SK-N-SH (cell line): ENCODE data around the gene PPP1CA. TPM values are rescaled to one million over a fixed set of nuclear protein-coding genes. Genes with fewer than 3 reads are reported as not detected.

Experiments used
- CTCF ChIA-PET: fragments of 300-600, 350-600 bp; formaldehyde crosslinking; extraction: SDS; loops from one replicate; lab custom pipeline; 2021; lab: Yijun Ruan, JAX
- POLR2A ChIA-PET: fragments of 350-600 bp; sonication (Branson Sonifier 250); formaldehyde crosslinking; extraction: SDS; loops from one replicate; lab custom pipeline; 2020; ENCODE audit warnings: antibody characterized with exemption, inconsistent platforms; lab: Yijun Ruan, JAX
- DNase-seq: peaks from one replicate; pipeline ENCODE4 v3.0.0; 2012
- H2AFZ ChIP-seq: fragments of 200-600 bp; sonication (generic); 2 replicates; pipeline ENCODE4 v1.8.1; 2016; ENCODE audit warnings: antibody characterized with exemption, mild to moderate bottlenecking, low read depth
- H3F3A ChIP-seq: fragments of 200-600 bp; sonication (generic); replicated peaks from 2 replicates; pipeline ENCODE3; 2016; ENCODE audit warnings: antibody characterized with exemption, mild to moderate bottlenecking; ENCODE audit not compliant: insufficient read depth
- H3K27ac ChIP-seq, 2 experiments: fragments of 200-500 bp in 1 of 2; fragments of 200-600 bp in 1 of 2; sonication (Bioruptor generic) in 1 of 2; sonication (generic), shearing (Covaris generic) in 1 of 2; 2 replicates each; pipeline versions ENCODE4 v1.5.1 to v1.6.1; 2014 to 2016; ENCODE audit warnings: low read depth in 2 of 2, inconsistent platforms in 1 of 2, low read length in 1 of 2, mild to moderate bottlenecking in 1 of 2, mixed read lengths in 1 of 2
- H3K27me3 ChIP-seq: fragments of 200-600 bp; sonication (generic), shearing (Covaris generic); 2 replicates; pipeline ENCODE4 v1.6.1; 2016; ENCODE audit warnings: mixed run types; ENCODE audit not compliant: insufficient read depth
- H3K36me3 ChIP-seq, 2 experiments: fragments of 200-500 bp in 1 of 2; fragments of 200-600 bp in 1 of 2; sonication (Bioruptor generic) in 1 of 2; sonication (generic) in 1 of 2; replicated peaks in 1 of 2; 2 replicates each; pipeline versions ENCODE3 to v1.5.1; 2014 to 2016; ENCODE audit warnings: low read length in 1 of 2, mild to moderate bottlenecking in 1 of 2; ENCODE audit not compliant: insufficient read depth in 2 of 2, control insufficient read depth in 1 of 2
- H3K4me1 ChIP-seq, 2 experiments: fragments of 200-500 bp in 1 of 2; fragments of 200-600 bp in 1 of 2; sonication (Bioruptor generic) in 1 of 2; sonication (generic), shearing (Covaris generic) in 1 of 2; 2 replicates each; pipeline versions ENCODE4 v1.5.1 to v1.6.1; 2014 to 2016; ENCODE audit warnings: low read depth in 1 of 2, low read length in 1 of 2, mixed run types in 1 of 2; ENCODE audit not compliant: insufficient read depth in 2 of 2, control insufficient read depth in 1 of 2
- H3K4me2 ChIP-seq: fragments of 200-600 bp; sonication (generic), shearing (Covaris generic); 2 replicates; pipeline ENCODE4 v1.6.1; 2017; ENCODE audit warnings: mixed run types
- H3K4me3 ChIP-seq, 2 experiments: fragments of 200-500 bp in 1 of 2; fragments of 200-600 bp in 1 of 2; sonication (Bioruptor generic) in 1 of 2; sonication (generic), shearing (Covaris generic) in 1 of 2; 2 replicates each; pipeline versions ENCODE4 v1.5.1 to v1.8.1; 2014 to 2016; ENCODE audit warnings: low read depth in 2 of 2, inconsistent platforms in 1 of 2, low read length in 1 of 2, mild to moderate bottlenecking in 1 of 2, mixed read lengths in 1 of 2, moderate library complexity in 1 of 2
- H3K79me2 ChIP-seq: fragments of 200-600 bp; sonication (generic); 2 replicates; pipeline ENCODE4 v1.8.1; 2017; ENCODE audit warnings: mild to moderate bottlenecking; ENCODE audit not compliant: insufficient read depth
- H3K9ac ChIP-seq: fragments of 200-600 bp; sonication (generic); 2 replicates; pipeline ENCODE4 v1.6.1; 2017; ENCODE audit warnings: mixed run types
- H3K9me2 ChIP-seq: fragments of 200-600 bp; sonication (generic); 2 replicates; pipeline ENCODE4 v1.6.1; 2017; ENCODE audit warnings: mixed run types
- H3K9me3 ChIP-seq: fragments of 200-600 bp; sonication (generic); 2 replicates; pipeline ENCODE4 v1.6.1; 2017; ENCODE audit warnings: mixed run types, mild to moderate bottlenecking, moderate library complexity
- H4K20me1 ChIP-seq: fragments of 200-600 bp; sonication (generic); 2 replicates; pipeline ENCODE4 v1.6.1; 2017; ENCODE audit warnings: mild to moderate bottlenecking, mixed run types; ENCODE audit not compliant: insufficient read depth
- CHD2 ChIP-seq: fragments of 150-350 bp; IDR thresholded peaks from 2 replicates; pipeline ENCODE4 v1.6.1; 2018; ENCODE audit warnings: low read length; ENCODE audit not compliant: partially characterized antibody
- EZH2phosphoT487 ChIP-seq: fragments of 200-600 bp; sonication (generic); IDR thresholded peaks from 2 replicates; pipeline ENCODE4 v1.6.1; 2017; ENCODE audit warnings: low read depth, mixed run types, mild to moderate bottlenecking, antibody characterized with exemption, moderate library complexity, borderline replicate concordance
- FOXM1 ChIP-seq: IDR thresholded peaks from 2 replicates; pipeline ENCODE4 v1.4.0; 2012; ENCODE audit warnings: low read depth, mild to moderate bottlenecking
- GABPA ChIP-seq: IDR thresholded peaks from 2 replicates; pipeline ENCODE4 v1.4.0; 2012; ENCODE audit warnings: low read depth, mild to moderate bottlenecking
- GATA2 ChIP-seq: sonication (generic); formaldehyde crosslinking; IDR thresholded peaks from 2 replicates; pipeline ENCODE4 v1.5.0; 2020; ENCODE audit warnings: mild to moderate bottlenecking, missing genetic modification reagents
- MEF2A ChIP-seq: IDR thresholded peaks from 2 replicates; pipeline ENCODE4 v1.4.0; 2012; ENCODE audit warnings: low read depth, borderline replicate concordance
- RFX5 ChIP-seq: IDR thresholded peaks from 2 replicates; pipeline ENCODE4 v1.6.1; 2012; ENCODE audit warnings: mild to moderate bottlenecking, improper control_type of control experiment, low read length
- TCF12 ChIP-seq: IDR thresholded peaks from 2 replicates; pipeline ENCODE4 v1.4.0; 2012
- TEAD4 ChIP-seq: IDR thresholded peaks from 2 replicates; pipeline ENCODE4 v1.4.0; 2012; ENCODE audit warnings: mild to moderate bottlenecking, borderline replicate concordance; ENCODE audit not compliant: insufficient read depth
- USF1 ChIP-seq: IDR thresholded peaks from 2 replicates; pipeline ENCODE4 v1.4.0; 2012; ENCODE audit warnings: low read depth, borderline replicate concordance
- WGBS: methylation state at CpG from one replicate; pipeline ENCODE4 v1.1.6; 2017; ENCODE audit warnings: low lambda C conversion rate; 5-methylcytosine and 5-hydroxymethylcytosine counted together
- polyA plus RNA-seq, 3 experiments: library from polyadenylated mRNA; depleted of rRNA; stranded (reverse); fragments of >200 nt; gene quantifications; 2 replicates each; pipeline ENCODE4 v1.2.3, GENCODE V29; 2012
- TF ChIP-seq, protein P1 (sequence below): fragments of 200-600 bp; sonication (generic); IDR thresholded peaks from 2 replicates; pipeline ENCODE4 v1.6.1; 2017; ENCODE audit warnings: antibody characterized with exemption, mild to moderate bottlenecking, moderate library complexity
- TF ChIP-seq, protein P2 (sequence below): IDR thresholded peaks from 2 replicates; pipeline ENCODE4; 2012
- TF ChIP-seq, protein P3 (sequence below): IDR thresholded peaks from 2 replicates; pipeline ENCODE4 v1.4.0; 2012; ENCODE audit warnings: low read depth, borderline replicate concordance

PPP1CA gene
- polyA plus RNA-seq, 1 of the 3 experiments (the other 2 are of a cell fraction), result 261 TPM

DNA sequence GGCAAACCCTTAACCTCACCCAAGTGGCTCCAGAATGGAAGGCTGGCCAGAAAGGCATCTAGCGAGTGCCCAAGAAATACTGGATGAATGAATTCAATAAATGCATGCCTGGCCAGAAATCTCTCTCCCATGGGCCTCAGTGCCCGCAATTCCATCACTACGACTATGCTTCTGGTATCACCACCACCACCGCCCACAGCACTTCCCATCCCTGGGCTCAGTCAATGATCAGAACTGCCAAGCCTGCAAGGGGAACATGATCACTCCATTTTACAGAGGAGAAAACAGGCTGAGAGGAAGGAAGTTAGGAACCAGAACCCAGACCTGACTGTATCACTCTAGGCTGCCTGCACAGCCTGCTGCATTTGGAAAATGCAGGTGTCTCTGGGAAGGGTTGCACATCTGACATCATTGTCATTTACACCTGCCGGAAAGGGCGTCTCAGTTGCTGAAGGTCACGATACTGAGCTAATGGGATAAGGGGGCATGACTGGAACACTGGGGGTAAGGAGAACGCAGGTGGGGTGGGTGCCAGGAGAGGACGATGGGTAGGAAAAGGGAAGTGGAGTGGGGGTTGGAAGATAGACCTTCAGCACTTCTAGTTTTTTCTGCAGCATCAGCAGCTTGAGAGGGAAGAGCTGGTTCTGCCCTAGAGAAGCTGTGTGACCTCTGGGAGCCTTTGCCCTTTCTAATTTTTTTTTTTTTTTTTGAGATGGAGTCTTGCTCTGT is 47.6 kb upstream of the PPP1CA start:
- H3K27ac ChIP-seq, result no peak overlapping the region
- ChIA-PET POLR2A (interaction anchor here (0.6 to 1.7 kb wide), 2 partner anchors 12 to 19 kb away, joined by 3 to 5 read pairs; no protein-coding TSS in a partner anchor), CTCF (interaction anchor here (0.9 to 1.1 kb wide), 2 partner anchors 10 to 48 kb away, joined by 3 read pairs; no protein-coding TSS in a partner anchor)
- H3K4me3 ChIP-seq, result no peak overlapping the region
- no peaks in the 10 kb centered on the region for H3K9me2 ChIP-seq
- H3F3A ChIP-seq, result no peaks in the 10 kb centered on the region
- no peaks in the 10 kb centered on the region for H3K36me3 ChIP-seq
- DNase-seq, result no peak
- no peak overlapping the region for H2AFZ ChIP-seq
- peaks cover 0 to 4% of the 10 kb centered on the region in 2 experiments; a peak in 2 of 4 replicates for H3K4me1 ChIP-seq
- no peak overlapping the region for H3K9ac ChIP-seq
- H3K27me3 ChIP-seq, result no peaks in the 10 kb centered on the region
- no peaks in the 10 kb centered on the region for H4K20me1 ChIP-seq
- no peaks in the 10 kb centered on the region for H3K9me3 ChIP-seq
- TF ChIP-seq, protein P1, sequence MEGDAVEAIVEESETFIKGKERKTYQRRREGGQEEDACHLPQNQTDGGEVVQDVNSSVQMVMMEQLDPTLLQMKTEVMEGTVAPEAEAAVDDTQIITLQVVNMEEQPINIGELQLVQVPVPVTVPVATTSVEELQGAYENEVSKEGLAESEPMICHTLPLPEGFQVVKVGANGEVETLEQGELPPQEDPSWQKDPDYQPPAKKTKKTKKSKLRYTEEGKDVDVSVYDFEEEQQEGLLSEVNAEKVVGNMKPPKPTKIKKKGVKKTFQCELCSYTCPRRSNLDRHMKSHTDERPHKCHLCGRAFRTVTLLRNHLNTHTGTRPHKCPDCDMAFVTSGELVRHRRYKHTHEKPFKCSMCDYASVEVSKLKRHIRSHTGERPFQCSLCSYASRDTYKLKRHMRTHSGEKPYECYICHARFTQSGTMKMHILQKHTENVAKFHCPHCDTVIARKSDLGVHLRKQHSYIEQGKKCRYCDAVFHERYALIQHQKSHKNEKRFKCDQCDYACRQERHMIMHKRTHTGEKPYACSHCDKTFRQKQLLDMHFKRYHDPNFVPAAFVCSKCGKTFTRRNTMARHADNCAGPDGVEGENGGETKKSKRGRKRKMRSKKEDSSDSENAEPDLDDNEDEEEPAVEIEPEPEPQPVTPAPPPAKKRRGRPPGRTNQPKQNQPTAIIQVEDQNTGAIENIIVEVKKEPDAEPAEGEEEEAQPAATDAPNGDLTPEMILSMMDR, result no peak
- TF ChIP-seq EZH2phosphoT487, result no peak
- TF ChIP-seq GABPA, result no peak
- no peak for TF ChIP-seq MEF2A
- no peak for TF ChIP-seq TEAD4
- TF ChIP-seq FOXM1, result no peak
- TF ChIP-seq TCF12, result no peak
- no peak for TF ChIP-seq CHD2
- no peak for TF ChIP-seq GATA2 (CRISPR knock-in tag)
- TF ChIP-seq, protein P2, sequence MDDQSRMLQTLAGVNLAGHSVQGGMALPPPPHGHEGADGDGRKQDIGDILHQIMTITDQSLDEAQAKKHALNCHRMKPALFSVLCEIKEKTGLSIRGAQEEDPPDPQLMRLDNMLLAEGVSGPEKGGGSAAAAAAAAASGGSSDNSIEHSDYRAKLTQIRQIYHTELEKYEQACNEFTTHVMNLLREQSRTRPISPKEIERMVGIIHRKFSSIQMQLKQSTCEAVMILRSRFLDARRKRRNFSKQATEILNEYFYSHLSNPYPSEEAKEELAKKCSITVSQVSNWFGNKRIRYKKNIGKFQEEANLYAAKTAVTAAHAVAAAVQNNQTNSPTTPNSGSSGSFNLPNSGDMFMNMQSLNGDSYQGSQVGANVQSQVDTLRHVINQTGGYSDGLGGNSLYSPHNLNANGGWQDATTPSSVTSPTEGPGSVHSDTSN, result no peak
- TF ChIP-seq, protein P3, sequence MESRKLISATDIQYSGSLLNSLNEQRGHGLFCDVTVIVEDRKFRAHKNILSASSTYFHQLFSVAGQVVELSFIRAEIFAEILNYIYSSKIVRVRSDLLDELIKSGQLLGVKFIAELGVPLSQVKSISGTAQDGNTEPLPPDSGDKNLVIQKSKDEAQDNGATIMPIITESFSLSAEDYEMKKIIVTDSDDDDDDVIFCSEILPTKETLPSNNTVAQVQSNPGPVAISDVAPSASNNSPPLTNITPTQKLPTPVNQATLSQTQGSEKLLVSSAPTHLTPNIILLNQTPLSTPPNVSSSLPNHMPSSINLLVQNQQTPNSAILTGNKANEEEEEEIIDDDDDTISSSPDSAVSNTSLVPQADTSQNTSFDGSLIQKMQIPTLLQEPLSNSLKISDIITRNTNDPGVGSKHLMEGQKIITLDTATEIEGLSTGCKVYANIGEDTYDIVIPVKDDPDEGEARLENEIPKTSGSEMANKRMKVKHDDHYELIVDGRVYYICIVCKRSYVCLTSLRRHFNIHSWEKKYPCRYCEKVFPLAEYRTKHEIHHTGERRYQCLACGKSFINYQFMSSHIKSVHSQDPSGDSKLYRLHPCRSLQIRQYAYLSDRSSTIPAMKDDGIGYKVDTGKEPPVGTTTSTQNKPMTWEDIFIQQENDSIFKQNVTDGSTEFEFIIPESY, result no peak
- no peaks in the 10 kb centered on the region for H3K79me2 ChIP-seq
- WGBS, result 81% methylated on average over 8 of the region's 9 CpGs
- H3K4me2 ChIP-seq, result no peak overlapping the region

- Histone ChIP-seq H3K4me3 (no peak overlapping the region), H3K79me2 (0 out of 2 replicates have a peak, but pooled peaks cover under 1% of the 10 kb centered on the region), H3K4me2 (no peak overlapping the region), H3K36me3 (no peaks in the 10 kb centered on the region), H3K4me1 (peaks cover 0 to 4% of the 10 kb centered on the region in 2 experiments; a peak in 2 of 4 replicates), H3K9me2 (no peaks in the 10 kb centered on the region), H2AFZ (no peak overlapping the region), H3K9ac (no peak overlapping the region), H3F3A (no peaks in the 10 kb centered on the region), H4K20me1 (no peaks in the 10 kb centered on the region), H3K27ac (no peak overlapping the region), H3K27me3 (no peaks in the 10 kb centered on the region), H3K9me3 (no peaks in the 10 kb centered on the region)
- CTCF ChIA-PET, result no interaction called here
- DNase-seq, result no peak
- 93% methylated on average over 6 of the region's 7 CpGs for WGBS
- POLR2A ChIA-PET, result no interaction called here
- no peak for TF ChIP-seq TEAD4
- no peak for TF ChIP-seq USF1
- TF ChIP-seq, protein P1, result no peak
- TF ChIP-seq CHD2, result no peak
- TF ChIP-seq RFX5, result no peak
These were observed 46.6 kb upstream of the PPP1CA start for GRCh38 chr11:67448220-67448609.
